K562 (cell line): Measurements from ENCODE around the gene ALAS2.

Source experiments
- GATAD2A ChIP-seq: fragments of 450-650 bp; IDR thresholded peaks from 2 replicates; pipeline ENCODE4 v1.6.1; 2017
- HNRNPUL1 ChIP-seq: fragments of 200-400 bp; formaldehyde crosslinking; IDR thresholded peaks from 2 replicates; pipeline ENCODE4 v1.6.1; 2017; ENCODE audit warnings: low read length
- ILK ChIP-seq: fragments of 450-650 bp; IDR thresholded peaks from 2 replicates; pipeline ENCODE4 v1.6.1; 2016; ENCODE audit warnings: missing genetic modification characterization, low read depth, mild to moderate bottlenecking, missing compliant biosample characterization, moderate library complexity, borderline replicate concordance
- POLR2A ChIP-seq: fragments of 450-650 bp; conservative IDR thresholded peaks from 2 replicates; pipeline ENCODE4 v1.6.1; 2016
- POU5F1 ChIP-seq: fragments of 150-350 bp; IDR thresholded peaks from 2 replicates; pipeline ENCODE4 v1.6.1; 2014; ENCODE audit warnings: borderline replicate concordance, low read length, low read depth, mild to moderate bottlenecking; ENCODE audit not compliant: partially characterized antibody
- TEAD4 ChIP-seq, 2 experiments: sonication (generic) in 1 of 2; formaldehyde crosslinking in 1 of 2; IDR thresholded peaks; 2 replicates each; pipeline versions ENCODE4 v1.6.1 to v1.8.0; 2012 to 2022; ENCODE audit warnings: borderline replicate concordance in 1 of 2, inconsistent platforms in 1 of 2, low read length in 1 of 2, mild to moderate bottlenecking in 1 of 2, missing genetic modification reagents in 1 of 2
- ZZZ3 ChIP-seq: fragments of 450-650 bp; IDR thresholded peaks from 2 replicates; pipeline ENCODE4 v1.6.1; 2016; ENCODE audit warnings: antibody characterized with exemption, mild to moderate bottlenecking, moderate library complexity
- TF ChIP-seq, protein P1 (sequence below): sonication (generic); formaldehyde crosslinking; IDR thresholded peaks from 2 replicates; pipeline ENCODE4 v1.8.1; 2023; ENCODE audit warnings: mild to moderate bottlenecking, missing genetic modification reagents
- TF ChIP-seq, protein P2 (sequence below): fragments of 450-650 bp; IDR thresholded peaks from 2 replicates; pipeline ENCODE4 v1.6.1; 2017; ENCODE audit warnings: antibody characterized with exemption, mild to moderate bottlenecking
- TF ChIP-seq, protein P3 (sequence below): fragments of 250-450 bp; sonication (Bioruptor Pico); IDR thresholded peaks from 2 replicates; pipeline ENCODE4 v1.4.0; 2020; ENCODE audit warnings: mild to moderate bottlenecking
- TF ChIP-seq, protein P4 (sequence below), 3 experiments: IDR thresholded peaks in 2 of 3; conservative IDR thresholded peaks in 1 of 3; 2 replicates each; pipeline ENCODE4 v1.5.1; 2011 to 2012; ENCODE audit warnings: low read length in 3 of 3, mild to moderate bottlenecking in 3 of 3, control low read depth in 2 of 3, improper control_type of control experiment in 1 of 3, inconsistent platforms in 1 of 3, low read depth in 1 of 3, mixed read lengths in 1 of 3, moderate library complexity in 1 of 3; ENCODE audit not compliant: insufficient read depth in 2 of 3
- TF ChIP-seq, protein P5 (sequence below): conservative IDR thresholded peaks from 2 replicates; pipeline ENCODE4 v1.6.1; 2011; ENCODE audit warnings: low read depth, mild to moderate bottlenecking, low read length; ENCODE audit not compliant: control insufficient read depth

DNA sequence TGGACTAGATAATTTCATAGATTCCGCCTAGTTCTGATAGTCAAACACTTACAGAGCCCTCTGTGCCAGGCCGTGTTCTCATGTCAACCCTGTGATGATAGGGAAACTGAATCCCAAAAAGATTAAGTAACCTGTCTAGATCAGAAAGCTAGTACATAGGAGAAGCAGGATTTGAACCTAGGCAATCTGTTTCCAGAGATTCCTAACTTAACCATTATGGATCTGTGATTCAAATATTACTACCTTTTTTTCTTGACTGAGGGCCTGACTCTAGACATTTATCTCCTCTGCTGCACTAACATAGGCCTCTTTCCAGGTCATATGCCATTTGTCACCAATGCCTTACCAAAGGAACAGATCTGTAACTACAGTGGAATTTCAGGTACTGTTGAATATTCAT lies 1.5 kb downstream of the ALAS2 start:
- TF ChIP-seq, protein P1, sequence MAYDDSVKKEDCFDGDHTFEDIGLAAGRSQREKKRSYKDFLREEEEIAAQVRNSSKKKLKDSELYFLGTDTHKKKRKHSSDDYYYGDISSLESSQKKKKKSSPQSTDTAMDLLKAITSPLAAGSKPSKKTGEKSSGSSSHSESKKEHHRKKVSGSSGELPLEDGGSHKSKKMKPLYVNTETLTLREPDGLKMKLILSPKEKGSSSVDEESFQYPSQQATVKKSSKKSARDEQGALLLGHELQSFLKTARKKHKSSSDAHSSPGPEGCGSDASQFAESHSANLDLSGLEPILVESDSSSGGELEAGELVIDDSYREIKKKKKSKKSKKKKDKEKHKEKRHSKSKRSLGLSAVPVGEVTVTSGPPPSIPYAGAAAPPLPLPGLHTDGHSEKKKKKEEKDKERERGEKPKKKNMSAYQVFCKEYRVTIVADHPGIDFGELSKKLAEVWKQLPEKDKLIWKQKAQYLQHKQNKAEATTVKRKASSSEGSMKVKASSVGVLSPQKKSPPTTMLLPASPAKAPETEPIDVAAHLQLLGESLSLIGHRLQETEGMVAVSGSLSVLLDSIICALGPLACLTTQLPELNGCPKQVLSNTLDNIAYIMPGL: no peak
- TF ChIP-seq ILK (no peak), TEAD4 (IDR thresholded peaks at IDR 0.05; ENCODE audit: low read length) (no peak), TEAD4 (CRISPR knock-in tag; IDR thresholded peaks at IDR 0.05; ENCODE audit: borderline replicate concordance) (no peak), GATAD2A (no peak), ZZZ3 (no peak), POU5F1 (no peak), POLR2A (no peak), HNRNPUL1 (no peak)
- TF ChIP-seq, protein P2, sequence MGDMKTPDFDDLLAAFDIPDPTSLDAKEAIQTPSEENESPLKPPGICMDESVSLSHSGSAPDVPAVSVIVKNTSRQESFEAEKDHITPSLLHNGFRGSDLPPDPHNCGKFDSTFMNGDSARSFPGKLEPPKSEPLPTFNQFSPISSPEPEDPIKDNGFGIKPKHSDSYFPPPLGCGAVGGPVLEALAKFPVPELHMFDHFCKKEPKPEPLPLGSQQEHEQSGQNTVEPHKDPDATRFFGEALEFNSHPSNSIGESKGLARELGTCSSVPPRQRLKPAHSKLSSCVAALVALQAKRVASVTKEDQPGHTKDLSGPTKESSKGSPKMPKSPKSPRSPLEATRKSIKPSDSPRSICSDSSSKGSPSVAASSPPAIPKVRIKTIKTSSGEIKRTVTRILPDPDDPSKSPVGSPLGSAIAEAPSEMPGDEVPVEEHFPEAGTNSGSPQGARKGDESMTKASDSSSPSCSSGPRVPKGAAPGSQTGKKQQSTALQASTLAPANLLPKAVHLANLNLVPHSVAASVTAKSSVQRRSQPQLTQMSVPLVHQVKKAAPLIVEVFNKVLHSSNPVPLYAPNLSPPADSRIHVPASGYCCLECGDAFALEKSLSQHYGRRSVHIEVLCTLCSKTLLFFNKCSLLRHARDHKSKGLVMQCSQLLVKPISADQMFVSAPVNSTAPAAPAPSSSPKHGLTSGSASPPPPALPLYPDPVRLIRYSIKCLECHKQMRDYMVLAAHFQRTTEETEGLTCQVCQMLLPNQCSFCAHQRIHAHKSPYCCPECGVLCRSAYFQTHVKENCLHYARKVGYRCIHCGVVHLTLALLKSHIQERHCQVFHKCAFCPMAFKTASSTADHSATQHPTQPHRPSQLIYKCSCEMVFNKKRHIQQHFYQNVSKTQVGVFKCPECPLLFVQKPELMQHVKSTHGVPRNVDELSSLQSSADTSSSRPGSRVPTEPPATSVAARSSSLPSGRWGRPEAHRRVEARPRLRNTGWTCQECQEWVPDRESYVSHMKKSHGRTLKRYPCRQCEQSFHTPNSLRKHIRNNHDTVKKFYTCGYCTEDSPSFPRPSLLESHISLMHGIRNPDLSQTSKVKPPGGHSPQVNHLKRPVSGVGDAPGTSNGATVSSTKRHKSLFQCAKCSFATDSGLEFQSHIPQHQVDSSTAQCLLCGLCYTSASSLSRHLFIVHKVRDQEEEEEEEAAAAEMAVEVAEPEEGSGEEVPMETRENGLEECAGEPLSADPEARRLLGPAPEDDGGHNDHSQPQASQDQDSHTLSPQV: no peak
- TF ChIP-seq, protein P3, sequence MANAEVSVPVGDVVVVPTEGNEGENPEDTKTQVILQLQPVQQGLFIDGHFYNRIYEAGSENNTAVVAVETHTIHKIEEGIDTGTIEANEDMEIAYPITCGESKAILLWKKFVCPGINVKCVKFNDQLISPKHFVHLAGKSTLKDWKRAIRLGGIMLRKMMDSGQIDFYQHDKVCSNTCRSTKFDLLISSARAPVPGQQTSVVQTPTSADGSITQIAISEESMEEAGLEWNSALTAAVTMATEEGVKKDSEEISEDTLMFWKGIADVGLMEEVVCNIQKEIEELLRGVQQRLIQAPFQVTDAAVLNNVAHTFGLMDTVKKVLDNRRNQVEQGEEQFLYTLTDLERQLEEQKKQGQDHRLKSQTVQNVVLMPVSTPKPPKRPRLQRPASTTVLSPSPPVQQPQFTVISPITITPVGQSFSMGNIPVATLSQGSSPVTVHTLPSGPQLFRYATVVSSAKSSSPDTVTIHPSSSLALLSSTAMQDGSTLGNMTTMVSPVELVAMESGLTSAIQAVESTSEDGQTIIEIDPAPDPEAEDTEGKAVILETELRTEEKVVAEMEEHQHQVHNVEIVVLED (CRISPR knock-in tag): no peak
- TF ChIP-seq, protein P4, sequence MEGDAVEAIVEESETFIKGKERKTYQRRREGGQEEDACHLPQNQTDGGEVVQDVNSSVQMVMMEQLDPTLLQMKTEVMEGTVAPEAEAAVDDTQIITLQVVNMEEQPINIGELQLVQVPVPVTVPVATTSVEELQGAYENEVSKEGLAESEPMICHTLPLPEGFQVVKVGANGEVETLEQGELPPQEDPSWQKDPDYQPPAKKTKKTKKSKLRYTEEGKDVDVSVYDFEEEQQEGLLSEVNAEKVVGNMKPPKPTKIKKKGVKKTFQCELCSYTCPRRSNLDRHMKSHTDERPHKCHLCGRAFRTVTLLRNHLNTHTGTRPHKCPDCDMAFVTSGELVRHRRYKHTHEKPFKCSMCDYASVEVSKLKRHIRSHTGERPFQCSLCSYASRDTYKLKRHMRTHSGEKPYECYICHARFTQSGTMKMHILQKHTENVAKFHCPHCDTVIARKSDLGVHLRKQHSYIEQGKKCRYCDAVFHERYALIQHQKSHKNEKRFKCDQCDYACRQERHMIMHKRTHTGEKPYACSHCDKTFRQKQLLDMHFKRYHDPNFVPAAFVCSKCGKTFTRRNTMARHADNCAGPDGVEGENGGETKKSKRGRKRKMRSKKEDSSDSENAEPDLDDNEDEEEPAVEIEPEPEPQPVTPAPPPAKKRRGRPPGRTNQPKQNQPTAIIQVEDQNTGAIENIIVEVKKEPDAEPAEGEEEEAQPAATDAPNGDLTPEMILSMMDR (IDR thresholded peaks at IDR 0.05 in 2 of 3, conservative IDR thresholded peaks at IDR 0.05 in 1 of 3; ENCODE audit: insufficient read depth in 2 of 3, low read depth in 1 of 3, low read length in 3 of 3): no peak
- TF ChIP-seq, protein P5, sequence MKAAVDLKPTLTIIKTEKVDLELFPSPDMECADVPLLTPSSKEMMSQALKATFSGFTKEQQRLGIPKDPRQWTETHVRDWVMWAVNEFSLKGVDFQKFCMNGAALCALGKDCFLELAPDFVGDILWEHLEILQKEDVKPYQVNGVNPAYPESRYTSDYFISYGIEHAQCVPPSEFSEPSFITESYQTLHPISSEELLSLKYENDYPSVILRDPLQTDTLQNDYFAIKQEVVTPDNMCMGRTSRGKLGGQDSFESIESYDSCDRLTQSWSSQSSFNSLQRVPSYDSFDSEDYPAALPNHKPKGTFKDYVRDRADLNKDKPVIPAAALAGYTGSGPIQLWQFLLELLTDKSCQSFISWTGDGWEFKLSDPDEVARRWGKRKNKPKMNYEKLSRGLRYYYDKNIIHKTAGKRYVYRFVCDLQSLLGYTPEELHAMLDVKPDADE: no peak
